Superior temporal gyrus (tissue), 1 donor: ENCODE measurements around the gene GTPBP4.
A peak's percentile ranks its signal among the peaks of the same experiment; 100 is the strongest.
"Not testable (repeated sequence)": the region's sequence is repeated elsewhere in the genome, so short reads cannot be mapped to it uniquely, and the experiment has no call there.

Experiments
- DNase-seq: peaks from one replicate; pipeline ENCODE4 v3.0.0-alpha.2; 2016; ENCODE audit errors: extremely low spot score

The GTPBP4 gene

DNA sequence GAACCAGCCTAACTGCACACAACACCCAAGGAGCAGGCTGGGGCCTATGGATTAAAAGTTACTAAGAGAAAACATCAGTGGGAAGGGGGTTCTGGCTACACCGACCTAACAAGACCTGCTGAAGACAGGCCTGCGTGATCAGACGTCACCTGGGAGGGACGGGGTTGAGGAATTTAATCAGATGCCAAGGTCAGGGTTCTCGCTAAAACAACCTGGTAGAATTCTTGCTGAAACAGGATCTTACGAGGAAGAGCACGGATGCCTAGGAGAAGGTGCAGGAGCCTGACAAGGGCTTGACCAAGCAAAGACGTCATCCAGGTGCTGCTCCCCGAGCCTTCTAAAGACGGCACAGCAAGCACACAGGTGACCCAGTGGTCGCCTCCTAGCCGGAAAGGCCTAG lies 35.9 kb downstream of the GTPBP4 start:
- DNase-seq: no peak

DNA sequence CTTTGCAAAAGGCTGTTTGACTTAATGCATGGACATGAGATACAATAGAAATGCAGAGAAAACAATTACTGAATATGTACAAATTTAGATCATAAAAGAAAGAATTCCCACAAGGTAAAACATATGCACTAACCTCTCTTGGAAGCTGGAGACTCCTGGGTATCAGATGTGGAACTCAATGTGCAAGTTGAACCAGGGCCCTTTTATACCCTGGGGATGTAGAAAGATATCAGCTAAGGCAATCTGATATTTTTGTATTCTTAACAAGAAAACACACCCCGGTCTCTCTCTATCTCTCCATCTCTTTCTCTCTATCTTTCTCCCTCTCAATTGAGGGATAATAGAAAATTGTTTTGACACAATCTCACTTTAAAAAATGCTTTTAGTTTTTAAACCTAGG lies 37.4 kb downstream of the GTPBP4 start, which contains the start of gene IDI2:
Gene IDI2 (minus strand): TSS at position 177 of the 400 bp plus-strand sequence. CDS start 1,136 bp downstream, outside the sequence.
- DNase-seq: no peak

- no peak for DNase-seq
Measured at GRCh38 chr10:1026578-1026977, 38.3 kb downstream of the GTPBP4 start.

GRCh38 chr10:1029838-1030237 lies 41.6 kb downstream of the GTPBP4 start:
- no peak for DNase-seq

DNA sequence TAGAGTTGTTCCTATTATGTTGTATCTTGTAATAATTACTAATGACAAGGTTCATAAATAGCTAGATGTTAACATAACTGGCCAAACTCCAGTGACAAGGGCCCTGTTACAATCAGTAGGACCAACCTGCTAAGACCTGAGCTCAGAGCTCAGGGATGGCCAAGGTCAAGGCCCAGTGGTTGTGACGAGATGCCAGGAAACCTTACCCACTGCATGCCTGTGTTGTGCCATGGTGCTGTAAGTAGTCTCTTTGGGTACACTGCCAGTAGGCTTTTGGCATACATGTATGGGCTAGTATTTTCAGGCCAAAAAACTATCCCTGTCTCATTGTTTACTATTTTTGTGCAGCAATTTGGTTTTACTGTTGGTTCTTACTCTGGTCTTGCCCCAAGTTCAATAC lies 45.4 kb downstream of the GTPBP4 start:
- no peak for DNase-seq

- DNase-seq: peak; percentile 84
Measured at GRCh38 chr10:1034758-1035157, 46.5 kb downstream of the GTPBP4 start.

DNA sequence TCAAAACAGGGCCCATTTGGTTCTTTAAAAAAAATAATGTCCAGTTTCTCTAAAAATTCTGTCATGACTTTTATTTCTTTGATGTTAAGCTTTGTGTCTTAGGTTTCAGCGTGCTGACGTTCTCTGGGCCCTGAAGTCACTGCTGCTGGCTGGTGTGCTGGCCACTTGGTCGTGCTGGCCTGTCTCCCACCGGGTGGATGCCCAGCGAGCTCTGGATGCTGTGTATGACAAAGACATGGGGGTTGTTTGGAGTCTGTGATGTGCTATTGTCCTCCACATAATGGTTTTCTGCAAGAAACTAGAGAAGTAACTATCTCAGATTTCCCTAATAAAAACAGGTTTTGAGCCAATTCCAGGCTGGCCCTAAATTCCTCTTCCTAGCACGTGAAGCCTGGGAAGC lies 47.0 kb downstream of the GTPBP4 start:
- peak; percentile 75 for DNase-seq

GRCh38 chr10:1036341-1036791 lies 48.1 kb downstream of the GTPBP4 start:
- DNase-seq: no peak

GRCh38 chr10:1037098-1037497 lies 48.9 kb downstream of the GTPBP4 start:
- peak; percentile 54 for DNase-seq

DNA sequence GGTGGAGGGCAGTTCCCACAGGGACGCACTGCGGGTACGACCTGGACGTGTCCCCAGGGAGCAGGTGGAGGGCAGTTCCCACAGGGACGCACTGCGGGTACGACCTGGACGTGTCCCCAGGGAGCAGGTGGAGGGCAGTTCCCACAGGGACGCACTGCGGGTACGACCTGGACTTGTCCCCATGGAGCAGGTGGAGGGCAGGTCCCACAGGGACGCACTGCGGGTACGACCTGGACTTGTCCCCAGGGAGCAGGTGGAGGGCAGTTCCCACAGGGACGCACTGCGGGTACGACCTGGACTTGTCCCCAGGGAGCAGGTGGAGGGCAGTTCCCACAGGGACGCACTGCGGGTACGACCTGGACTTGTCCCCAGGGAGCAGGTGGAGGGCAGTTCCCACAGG lies 50.5 kb downstream of the GTPBP4 start:
- not testable (repeated sequence) for DNase-seq

DNA sequence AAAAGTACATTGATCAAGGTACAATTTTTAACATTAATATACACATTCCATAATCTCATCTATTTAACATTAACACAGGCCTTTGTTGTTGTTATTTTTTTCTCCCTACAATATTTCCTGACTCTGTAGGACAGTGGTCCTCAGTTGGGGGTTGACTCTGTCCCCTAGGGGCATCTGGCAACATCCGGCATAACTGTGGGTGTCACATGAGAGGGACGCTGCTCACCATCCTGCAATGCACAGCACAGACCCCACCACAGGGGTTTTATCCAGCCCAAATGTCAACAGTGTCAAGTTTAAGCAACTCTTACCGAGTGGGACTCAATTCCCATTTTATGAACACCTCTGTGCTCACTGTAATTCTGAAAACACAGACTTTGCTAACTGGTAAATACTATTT lies 51.9 kb downstream of the GTPBP4 start:
- DNase-seq: no peak

DNA sequence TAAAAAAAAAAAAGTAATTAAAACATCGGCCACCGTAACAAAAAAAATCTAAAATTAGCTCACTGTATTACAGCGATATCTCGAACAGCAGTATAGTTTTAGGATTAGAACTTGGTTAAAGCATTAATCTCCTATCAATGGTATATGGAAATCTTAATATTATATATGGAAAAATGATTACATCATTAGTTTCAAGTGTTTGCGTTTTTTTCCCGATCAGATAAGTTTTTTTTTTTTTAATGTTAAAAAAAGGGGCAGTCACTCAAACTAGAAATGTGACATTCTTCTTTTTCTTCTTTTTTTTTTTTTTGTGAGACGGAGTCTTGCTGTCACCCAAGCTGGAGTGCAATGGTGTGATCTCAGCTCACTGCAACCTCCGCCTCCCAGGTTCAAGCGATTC lies 53.3 kb downstream of the GTPBP4 start:
- DNase-seq: no peak

- no peak for DNase-seq
Measured at GRCh38 chr10:1043532-1043995, 55.3 kb downstream of the GTPBP4 start.

GRCh38 chr10:1044146-1044545 lies 55.9 kb downstream of the GTPBP4 start:
- no peak for DNase-seq

DNA sequence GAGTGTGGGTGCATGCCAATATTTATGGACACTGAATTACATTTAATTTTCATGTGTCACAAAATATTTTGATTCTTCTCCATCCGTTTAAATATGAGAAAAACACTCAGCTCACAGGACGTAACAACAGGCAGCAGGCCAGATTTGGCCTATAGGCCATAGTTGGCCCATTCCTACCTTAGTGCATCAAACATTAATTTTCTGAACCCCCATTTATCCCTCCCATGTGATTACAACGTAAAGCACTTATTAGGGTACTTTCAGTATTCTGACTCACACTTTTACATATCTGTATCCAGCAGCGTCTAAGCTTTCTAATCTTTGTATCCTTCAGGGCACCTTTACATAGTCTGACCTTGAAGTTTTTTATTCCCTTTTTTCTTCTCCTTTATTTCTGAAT lies 56.7 kb downstream of the GTPBP4 start:
- DNase-seq: no peak

GRCh38 chr10:1045415-1045814 lies 57.2 kb downstream of the GTPBP4 start:
- DNase-seq: no peak

- no peak for DNase-seq
Measured at GRCh38 chr10:1047937-1048336, 59.7 kb downstream of the GTPBP4 start.

- peak; percentile 59 for DNase-seq
Measured at GRCh38 chr10:1048349-1048731, 60.1 kb downstream of the GTPBP4 start.

- DNase-seq: peak; percentile 98
Measured at GRCh38 chr10:1048732-1049424, 60.6 kb downstream of the GTPBP4 start, which contains the start of gene IDI1. TSS of gene IDI1 (minus strand) at chr10:1049119. CDS start at chr10:1049003, 116 bp downstream.

DNA sequence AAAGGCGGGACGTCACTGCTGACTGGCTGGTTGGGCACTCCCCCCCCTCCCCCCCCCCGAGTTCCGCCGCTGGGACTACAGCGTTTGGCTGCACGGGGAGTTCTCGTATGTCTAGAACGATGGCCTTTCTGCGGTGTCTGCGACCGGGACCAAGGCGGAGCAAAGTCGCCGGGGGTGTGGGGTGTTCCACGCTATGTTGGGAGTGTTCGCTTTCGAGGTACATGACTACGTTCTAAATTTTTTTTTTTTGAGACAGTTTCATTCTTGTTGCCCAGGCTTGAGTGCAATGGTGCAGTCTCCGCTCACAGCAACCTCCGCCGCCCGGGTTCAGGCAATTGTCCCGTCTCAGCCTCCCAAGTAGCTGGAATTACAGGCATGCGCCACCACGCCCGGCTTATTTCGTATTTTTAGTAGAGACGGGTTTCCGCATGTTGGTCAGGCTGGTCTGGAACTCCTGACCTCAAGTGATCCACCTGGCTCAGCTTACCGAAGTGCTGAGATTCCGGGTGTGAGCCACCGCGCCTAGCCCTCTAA lies 61.3 kb downstream of the GTPBP4 start:
- DNase-seq: no peak

GRCh38 chr10:1050145-1050544 lies 61.9 kb downstream of the GTPBP4 start:
- no peak for DNase-seq

DNA sequence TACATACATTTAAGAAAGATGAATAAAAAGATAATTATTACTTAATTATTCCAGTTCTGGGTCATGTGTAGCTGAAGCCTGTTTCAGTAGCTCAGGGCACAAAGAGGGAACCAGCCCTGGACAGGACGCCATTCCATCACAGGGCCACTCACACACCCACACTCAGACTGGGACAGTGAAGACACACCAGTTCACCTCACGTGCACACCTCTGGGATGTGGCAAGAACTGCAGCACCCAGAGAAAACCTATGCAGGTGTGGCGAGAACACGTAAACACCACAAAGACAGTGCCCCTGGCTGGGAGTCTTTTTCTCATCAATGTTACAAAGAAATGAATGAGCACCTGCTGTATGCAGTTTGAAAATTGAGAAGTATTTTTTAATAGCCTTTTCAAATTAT lies 62.3 kb downstream of the GTPBP4 start:
- DNase-seq: no peak

GRCh38 chr10:1054684-1055083 lies 66.5 kb downstream of the GTPBP4 start:
- no peak for DNase-seq
